ENCODE data around the gene PAFAH2. TPM values are rescaled to one million over a fixed set of nuclear protein-coding genes. Genes with fewer than 3 reads are reported as not detected.

The PAFAH2 gene
- total and polyA plus RNA-seq, 2 of the 13 experiments (the other 11 are each of a cell fraction or from before 2014, with no cell fraction given) = 6.9 to 9.4 TPM

GRCh38 chr1:26028490-26028980 lies 30.7 kb upstream of the PAFAH2 start (continued):
- peak; percentile 74 for TF ChIP-seq MLX (CRISPR knock-in tag; IDR thresholded peaks at IDR 0.05)
- TF ChIP-seq PAWR (CRISPR knock-in tag; IDR thresholded peaks at IDR 0.05; ENCODE audit: borderline replicate concordance) = 0 out of 2 replicates have a peak, but pooled peaks have one; percentile 48
- TF ChIP-seq ZFP36L2 (CRISPR knock-in tag; IDR thresholded peaks at IDR 0.05) = no peak
- no peak for TF ChIP-seq SRF (IDR thresholded peaks at IDR 0.05; ENCODE audit: low read depth, low read length)
- TF ChIP-seq STAT6 (CRISPR knock-in tag; IDR thresholded peaks at IDR 0.05; ENCODE audit: borderline replicate concordance) = no peak
- no peak for TF ChIP-seq ZNF276 (CRISPR knock-in tag; IDR thresholded peaks at IDR 0.05; ENCODE audit: low read depth)
- TF ChIP-seq ZNF333 (CRISPR knock-in tag; IDR thresholded peaks at IDR 0.05; ENCODE audit: borderline replicate concordance) = no peak
- no peak for TF ChIP-seq PBX3 (CRISPR knock-in tag; IDR thresholded peaks at IDR 0.05; ENCODE audit: borderline replicate concordance)
- TF ChIP-seq ZNF350 (CRISPR knock-in tag; IDR thresholded peaks at IDR 0.05; ENCODE audit: borderline replicate concordance, low read depth) = no peak
- no peak for TF ChIP-seq ARHGAP35 (CRISPR knock-in tag; IDR thresholded peaks at IDR 0.05; ENCODE audit: borderline replicate concordance)
- no peak for TF ChIP-seq ZNF609 (CRISPR knock-in tag; IDR thresholded peaks at IDR 0.05; ENCODE audit: borderline replicate concordance)
- no peak for TF ChIP-seq ZBTB8A (CRISPR knock-in tag; IDR thresholded peaks at IDR 0.05; ENCODE audit: borderline replicate concordance, low read depth)
- no peak for TF ChIP-seq ZNF335 (CRISPR knock-in tag; IDR thresholded peaks at IDR 0.05)
- TF ChIP-seq ZNF570 (CRISPR knock-in tag; IDR thresholded peaks at IDR 0.05; ENCODE audit: borderline replicate concordance) = no peak
- no peak for TF ChIP-seq ZNF234 (CRISPR knock-in tag; conservative IDR thresholded peaks at IDR 0.05)
